NCI-H82 treated with DMSO at 0.1 percent for 48 hours (cell line): Measurements from ENCODE around the gene SEPTIN12.
A peak's percentile ranks its signal among the peaks of the same experiment; 100 is the strongest.
"Not testable (repeated sequence)": the region's sequence is repeated elsewhere in the genome, so short reads cannot be mapped to it uniquely, and the experiment has no call there.

Experiments used
- DNase-seq: peaks from one replicate; lab custom pipeline; 2025; ENCODE audit not compliant: unreplicated experiment; lab: John Stamatoyannopoulos, UW

Gene SEPTIN12

DNA sequence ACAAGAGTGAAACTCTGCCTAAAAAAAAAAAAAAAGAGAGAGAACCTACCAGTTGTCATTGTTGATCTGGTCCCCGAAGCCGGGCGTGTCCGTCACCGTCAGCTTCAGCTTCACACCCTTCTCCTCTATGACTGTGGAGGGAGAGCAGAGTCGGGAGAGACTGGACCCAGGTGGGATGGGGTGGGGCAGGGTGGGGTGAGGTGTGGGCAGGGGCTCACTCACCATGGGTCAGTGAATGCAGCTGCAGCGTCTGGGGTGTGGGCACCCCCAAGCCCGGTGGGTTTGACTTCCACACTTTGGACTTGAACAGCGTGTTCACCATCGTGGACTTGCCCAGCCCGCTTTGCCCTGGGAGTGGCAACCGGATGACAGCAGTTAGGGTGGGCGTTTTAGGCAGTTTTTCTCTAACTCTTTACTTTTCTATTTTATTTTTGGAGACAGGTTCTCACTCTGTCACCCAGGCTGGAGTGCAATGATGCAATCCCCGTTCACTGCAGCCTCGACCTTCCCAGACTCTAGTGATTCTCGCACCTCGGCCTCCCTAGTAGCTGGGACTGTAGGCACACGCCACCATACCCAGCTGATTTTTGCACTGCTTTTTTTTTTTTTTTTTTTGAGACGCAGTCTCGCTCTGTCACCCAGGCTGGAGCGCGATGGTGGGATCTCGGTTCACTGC, 2.2 kb downstream of the SEPTIN12 start:
- no peak for DNase-seq

DNA sequence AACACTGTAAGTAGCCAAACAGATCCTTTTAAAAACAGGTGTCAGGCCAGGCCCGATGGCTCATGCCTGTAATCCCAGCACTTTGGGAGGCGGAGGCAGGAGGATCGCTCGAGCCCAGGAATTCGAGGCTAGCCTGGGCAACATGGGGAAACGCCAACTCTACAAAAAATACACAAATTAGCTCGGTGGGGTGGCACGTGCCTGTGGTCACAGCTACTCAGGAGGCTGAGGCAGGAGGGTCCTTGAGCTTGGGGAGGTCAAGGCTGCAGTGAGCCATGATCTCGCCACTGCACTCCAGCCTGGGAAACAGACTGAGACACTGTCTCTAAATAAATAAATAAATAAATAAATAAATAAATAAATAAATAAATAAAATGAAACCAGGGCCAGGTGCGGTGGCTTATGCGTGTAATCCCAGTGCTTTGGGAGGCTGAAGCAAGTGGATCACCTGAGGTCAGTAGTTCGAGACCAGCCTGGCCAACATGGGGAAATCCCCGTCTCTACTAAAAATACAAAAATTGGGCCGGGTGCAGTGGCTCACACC, 3.6 kb downstream of the SEPTIN12 start:
- not testable (repeated sequence) for DNase-seq

DNA sequence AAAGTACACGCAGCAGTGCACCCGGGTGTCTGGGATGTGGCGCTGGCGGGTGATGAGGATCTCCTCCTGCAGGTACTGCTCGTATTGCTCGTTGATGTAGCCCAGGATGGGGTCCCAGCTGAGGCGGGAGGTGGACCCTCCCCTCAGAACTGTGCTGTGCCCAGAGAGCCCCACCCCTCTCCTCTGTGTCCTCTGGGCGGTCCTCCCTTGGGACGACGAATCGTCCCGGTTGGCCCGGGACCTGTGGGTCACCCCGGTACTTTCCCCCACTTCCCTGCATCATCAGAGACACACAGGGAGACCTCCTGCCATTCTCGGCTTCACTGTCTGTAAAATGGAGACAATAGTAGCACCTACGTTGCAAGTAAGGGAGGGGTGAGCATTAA, 4.2 kb downstream of the SEPTIN12 start:
- no peak for DNase-seq

DNA sequence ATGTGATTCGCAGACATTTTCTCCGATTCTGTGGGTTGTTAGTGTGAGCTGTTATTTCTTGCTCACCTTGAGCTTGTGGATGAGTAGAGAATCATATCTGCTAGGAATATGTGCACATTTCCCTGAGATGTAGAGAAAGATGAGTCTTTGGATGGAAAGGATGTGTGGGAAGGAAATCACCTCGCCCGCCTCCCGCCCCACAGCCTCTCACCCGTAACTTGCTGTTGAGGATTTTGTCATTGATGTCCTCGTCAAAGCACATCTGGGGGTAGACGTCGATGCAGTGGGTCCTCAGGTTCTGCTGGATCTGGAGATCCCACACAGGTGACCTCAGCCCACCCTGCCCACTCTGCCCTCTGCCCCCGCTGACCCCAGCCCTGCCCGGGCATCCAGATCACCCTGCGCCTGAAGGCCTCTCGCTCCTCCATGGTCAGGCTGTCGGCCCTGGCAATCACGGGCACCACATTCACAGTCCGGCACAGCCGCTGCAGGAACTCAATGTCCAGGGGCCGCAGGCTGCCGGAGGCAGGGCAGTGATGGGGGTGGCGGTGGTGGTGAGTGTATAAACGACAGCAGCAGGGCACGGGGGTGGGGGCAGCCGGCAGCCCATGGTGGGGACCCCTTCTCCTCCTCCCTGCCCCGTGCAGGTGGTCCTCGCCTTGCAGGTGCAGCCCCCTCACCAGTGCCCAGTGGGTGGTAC, 4.7 kb downstream of the SEPTIN12 start:
- DNase-seq: no peak

DNA sequence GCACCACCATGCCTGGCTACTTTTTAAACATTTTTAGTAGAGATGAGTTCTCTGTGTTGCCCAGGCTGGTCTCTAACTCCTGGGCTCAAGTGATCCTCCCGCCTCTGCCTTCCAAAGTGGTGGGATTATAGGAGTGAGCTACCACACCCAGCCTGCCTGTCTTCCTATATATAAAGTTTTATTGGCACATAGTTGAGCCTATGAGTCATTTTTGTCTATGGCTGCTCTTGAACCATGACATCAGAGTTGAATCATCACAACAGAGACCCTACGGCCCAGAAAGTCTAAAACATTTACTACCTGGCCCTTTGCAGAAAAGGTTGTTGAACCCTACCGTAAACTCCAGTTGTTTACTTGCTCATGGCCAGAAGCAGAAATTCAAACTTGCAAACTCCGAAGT, 7.9 kb downstream of the SEPTIN12 start:
- DNase-seq: no peak

DNA sequence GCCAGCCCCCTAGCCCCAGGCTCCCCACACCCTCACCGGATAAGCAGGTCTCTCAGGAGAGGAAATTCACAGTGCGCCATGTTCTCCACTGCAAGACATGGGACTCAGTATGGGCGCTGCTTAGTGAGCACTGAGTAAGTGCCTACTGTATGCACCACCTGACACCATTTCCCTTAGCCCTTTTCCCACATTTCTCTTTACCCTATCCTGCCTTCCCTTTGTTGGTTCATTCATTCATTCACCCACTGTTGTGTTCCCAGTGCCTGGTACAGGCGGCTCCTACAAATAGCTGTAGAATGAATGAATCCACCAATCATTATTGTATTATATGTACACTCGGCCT, 10.1 kb downstream of the SEPTIN12 start:
- no peak for DNase-seq

DNA sequence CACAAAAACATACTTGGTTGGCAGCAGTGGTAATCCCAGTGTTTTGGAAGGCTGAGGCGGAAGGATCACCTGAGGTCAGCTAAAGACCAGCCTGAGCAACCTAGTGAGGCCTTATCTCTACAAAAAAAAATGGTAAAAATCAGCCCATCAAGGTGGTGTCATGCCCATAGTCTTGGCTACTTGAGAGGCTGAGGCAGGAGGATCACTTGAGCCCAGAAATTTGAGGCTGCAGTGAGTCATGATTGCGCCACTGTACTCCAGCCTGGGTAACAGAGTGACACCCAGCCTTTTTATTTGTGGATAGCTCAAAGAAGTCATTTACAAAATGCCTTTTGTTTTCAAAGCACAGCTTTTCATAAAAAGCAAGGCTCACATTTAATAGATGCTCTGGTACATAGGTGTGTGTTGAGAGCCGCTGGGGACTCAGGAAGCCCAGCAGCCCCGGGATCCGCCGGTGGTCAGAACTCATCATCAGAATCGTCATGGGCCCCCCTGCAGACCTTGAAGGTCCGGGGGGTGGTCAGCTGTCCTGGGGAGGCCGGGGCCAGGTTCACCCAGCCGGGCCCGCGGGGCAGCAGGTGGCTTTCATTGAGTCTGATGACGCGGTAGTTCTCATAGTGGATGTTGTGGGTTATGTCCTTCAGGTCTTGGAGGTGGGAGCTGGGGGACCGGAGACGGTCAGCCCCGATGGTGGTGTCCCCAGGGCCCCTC, 10.7 kb downstream of the SEPTIN12 start:
- DNase-seq: no peak

DNA sequence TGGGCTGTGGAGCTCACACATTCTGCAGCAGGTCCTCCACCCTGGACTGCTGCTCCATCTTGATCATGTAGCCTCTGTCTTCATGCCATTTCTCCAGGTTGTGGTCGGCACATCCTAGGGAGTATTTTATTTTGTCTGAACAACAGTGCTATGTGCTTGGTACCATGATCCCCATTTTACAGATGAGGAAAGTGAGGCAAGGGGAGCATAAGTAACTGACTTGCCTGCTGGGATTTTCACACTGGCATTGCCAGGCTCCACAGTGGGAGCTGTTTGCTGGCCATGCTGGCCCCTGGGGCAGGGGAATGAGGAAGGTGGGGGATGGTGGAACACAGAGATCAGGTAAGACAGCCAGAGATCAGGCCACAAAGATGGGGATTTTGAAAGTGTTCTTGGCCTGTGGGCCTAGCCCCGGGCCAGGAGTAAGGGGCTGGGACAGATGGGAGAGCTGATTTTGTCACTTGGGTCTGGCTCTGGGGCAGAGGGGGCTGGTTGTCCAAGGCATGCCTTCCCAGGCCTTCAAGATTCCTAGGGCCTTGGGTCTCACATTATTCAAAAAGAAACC, 11.9 kb downstream of the SEPTIN12 start:
- no peak for DNase-seq

DNA sequence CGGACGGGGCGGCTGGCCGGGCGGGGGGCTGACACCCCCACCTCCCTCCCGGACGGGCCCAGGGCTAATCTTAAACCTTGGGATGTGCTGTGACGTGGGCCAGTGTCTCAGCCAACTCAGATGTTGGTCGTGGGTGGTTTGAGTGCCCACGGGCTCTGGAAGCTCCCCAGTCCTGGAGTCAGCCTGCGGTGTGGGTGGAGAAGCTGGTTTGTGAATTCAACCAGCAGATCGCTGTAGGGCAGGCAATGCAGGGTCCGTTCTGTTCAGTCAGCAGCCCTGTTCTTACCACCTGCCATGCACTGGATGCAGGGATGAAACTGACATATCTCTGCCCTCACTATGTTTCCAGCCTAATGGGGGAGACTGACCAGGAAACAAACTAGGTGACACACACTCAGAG, 13.1 kb downstream of the SEPTIN12 start:
- no peak for DNase-seq

DNA sequence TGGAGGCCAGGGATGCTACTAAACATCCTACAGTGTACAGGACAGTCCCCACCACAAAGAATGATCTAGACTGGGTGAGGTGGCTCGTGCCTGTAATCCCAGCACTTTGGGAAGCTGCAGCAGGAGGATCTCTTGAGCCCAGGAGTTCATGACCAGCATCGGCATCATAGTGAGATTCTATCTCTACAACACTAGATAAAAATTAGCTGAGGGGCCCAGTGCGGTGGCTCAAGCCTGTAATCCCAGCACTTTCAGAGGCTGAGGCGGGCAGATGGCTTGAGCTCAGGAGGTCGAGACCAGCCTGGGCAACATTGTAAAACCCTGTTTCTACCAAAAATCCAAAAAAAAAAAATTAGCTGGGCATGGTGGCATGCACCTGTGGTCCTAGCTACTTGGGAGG, 15.8 kb downstream of the SEPTIN12 start:
- no peak for DNase-seq

DNA sequence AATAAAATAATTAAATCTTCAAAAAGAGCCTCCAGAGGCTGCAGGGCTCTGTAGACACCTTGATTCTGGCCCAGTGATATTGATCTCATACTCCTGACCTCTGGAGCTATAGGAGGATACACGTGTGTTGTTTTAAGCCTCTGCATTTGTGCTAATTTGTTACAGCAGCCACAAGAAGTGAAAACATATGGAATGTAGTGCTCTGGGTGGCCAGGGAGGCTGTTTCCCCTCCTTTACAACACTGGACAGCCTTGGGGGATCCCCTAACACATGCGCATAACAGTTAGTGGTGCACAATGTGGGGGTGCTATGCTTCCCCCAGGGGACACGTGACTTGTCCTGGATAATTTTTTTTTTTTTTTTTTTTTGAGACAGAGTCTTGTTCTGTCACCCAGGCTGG, 16.5 kb downstream of the SEPTIN12 start:
- DNase-seq: no peak

DNA sequence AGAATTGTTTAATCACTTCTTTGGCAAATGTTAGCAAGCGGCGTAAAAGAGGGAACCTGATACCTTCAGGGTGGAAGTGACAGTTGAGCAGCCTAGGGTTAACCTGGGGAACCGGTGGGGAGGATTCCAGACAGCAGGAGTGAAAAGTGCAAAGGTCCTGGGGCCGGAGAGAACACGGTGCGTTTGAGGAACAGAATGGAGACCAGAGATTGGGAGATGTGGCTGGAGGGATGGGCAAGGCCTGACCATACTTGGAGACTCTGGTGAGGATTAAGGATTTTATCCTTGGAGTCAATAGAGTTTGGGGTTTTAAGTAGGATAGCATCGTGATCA, 18.9 kb downstream of the SEPTIN12 start:
- DNase-seq: peak; percentile 95

DNA sequence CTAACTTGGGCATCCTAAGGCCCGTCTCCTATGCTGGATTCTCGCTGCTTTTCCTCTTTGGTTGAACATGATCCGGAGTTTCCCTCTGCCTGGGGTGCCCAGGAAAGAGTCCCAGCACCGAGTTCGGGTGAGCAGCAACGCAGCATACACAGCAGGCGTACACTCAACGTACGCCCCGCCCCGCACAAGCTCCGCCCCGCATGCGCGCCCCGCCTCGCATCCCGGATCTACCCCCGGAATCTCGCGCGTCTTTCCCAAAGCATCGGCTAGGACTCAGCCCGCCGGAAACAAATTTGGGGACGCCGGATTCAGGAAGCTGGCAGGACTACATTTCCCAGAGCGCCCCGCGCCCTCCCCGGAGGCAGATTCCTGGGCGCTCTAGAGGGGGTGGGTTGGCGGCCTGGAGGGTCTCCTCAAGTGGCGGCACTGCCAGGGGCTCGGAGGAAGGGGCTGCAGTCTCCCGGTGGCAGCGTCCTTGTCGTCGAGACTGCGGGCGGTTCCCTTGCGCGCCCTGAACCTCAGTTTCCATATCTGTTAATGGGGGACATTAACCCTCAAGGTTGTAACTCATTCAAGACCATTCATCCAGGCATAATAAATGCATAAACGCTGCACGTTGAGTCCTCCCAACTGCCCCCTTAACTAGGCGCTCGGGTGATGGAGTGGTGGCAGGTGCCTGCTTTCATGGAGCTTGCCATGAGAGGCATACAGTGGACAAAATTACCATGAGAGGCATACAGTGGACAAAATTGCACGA, 19.4 kb downstream of the SEPTIN12 start:
- peak; percentile 96 for DNase-seq

DNA sequence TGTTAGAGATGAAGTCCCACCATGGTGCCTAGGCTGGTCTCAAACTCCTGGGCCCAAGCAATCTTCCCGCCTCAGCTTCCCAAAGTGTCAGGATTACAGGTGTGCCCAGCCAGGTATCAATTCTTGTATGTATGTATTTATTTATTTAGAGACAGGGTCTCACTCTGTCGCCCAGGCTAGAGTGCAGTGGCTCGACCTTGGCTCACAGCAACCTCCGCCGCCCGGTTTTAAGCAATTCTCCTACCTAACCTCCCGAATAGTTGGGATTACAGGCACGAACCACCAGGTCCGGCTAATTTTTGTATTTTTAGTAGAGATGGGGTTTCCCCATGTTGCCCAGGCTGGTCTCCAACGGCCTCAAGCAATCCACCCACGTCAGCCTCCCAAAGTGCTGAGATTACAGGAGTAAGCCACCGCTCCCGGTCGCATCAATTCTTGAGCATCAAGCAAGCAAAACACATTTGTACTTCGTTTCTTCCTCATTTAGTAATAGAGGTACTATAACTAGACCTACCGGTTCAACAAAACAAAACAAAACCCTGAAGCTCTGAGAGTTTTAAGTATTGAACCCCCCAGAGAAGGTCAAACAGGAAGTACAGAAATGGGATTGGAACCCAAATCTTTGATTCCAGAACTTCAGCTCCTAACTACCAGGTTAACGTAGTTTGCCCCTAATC, 20.1 kb downstream of the SEPTIN12 start:
- no peak for DNase-seq

DNA sequence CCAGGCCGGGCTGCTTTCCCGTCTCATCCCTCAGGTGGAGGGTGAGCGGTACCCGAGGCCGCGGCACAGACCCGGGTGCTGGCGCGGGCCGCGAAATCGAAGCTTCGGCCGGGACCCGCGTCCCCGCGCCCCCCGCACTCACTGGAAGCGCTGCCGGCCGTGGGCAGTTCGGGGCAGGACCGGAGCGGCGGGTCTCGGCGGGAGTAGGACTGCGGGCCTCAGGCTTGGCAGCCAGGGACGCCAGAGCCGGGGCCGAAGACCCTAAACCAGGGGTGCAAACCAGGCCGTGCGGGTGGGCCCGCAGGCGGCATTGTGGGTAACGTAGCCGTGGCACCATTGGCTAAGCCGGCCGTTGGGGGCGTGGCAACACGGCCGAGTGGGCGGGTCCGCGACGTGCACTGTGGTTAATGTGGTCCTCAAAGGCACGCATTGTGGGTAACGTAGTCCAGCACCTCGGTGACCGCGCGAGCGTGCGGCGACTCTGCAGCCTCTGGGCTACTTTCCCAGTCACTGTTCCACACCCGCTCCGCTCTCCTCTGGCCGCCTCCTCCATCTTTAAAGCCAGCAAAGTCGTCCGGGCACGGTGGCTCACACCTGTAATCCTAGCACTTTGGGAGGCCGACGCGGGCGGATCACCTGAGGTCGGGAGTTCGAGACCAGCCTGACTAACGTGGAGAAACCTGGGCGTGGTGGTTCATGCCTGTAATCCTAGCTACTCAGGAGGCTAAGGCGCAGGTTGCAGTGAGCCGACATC, 21.1 kb downstream of the SEPTIN12 start, which contains the start of gene ZNF500:
TSS of gene ZNF500 (minus strand) at position 288 of the 754 bp plus-strand sequence. CDS start 1,184 bp downstream, outside the sequence.
- peak; percentile 88 for DNase-seq

DNA sequence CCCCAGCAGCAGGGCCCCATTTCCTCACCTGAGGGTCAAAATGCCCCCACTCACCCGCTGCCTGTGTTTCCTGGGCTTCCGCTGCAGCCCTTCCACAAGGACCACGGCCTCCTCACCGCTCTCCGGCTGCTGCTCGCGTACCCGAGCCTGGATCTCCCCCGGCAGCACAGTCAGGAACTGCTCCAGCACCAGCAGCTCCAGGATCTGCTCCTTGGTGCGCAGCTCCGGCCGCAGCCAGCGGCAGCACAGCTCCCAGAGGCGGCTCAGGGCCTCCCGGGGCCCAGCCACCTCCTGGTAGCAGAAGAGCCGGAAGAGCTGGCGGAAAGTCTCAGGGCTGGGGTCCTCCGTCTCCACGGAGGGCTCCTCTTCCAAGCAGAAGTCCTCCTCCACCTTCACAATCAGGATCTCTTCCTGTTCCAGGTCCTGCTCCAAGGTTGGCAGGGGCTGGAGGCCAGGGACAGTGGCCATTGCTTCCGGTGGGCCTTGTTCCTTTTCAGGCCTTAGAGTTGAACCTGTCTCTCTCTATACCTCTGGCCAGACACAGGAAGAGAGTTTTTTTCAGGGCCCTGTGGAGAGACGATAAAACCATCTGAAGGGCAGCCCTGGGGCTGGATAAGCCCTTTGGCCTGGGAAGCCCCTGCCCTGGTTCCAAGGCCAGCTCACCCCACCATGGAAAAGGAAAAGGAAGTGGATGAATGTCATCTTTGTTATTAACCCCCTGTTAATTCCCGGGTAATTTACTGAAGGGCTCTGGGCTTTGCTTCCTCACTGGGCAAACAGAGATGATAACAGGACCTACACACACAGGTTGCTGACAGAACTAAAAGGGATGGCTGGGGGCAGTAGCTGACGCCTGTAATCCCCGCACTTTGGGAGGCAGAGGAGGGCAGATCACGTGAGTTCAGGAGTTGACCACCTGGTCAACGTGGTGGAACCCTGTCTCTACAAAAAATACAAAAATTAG, 22.4 kb downstream of the SEPTIN12 start:
- no peak for DNase-seq

DNA sequence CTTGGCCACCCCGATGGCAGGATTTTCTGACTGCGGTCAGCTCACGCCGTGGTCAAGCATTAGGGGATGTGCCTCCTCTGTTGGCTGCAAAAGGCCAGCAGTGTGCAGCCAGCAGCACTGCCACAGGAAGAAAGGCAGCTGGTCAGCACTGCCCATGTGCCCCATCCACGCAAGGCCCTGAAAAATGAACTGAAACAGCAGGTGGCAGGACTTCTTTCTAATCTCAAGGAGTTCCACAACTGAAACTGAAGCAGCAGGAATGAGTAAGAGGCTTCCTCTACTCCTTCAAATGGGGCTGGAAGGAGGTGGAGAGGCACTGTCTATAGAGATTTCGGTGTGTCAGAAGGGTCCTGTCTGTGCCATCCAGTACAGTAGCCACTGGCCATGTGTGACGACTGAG, 24.4 kb downstream of the SEPTIN12 start:
- no peak for DNase-seq

DNA sequence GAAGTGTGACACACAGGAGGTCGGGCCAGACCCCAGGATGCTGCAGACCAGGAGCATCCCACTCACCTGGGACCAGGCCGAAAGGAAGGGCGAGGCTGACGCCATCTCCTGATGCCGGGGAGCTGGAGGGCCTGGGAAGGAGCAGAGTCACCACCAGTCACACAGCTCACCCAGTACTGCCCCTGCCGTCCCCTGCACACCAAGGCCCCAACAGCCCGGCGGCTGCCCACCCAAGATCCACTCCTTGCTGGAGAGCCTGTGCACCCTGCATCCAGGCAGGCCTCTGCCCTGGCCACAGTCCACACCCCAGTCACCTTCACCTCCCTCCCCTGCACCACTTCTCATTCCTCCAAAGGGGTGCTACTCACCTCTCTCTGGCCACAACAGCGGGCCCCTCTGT, 25.9 kb downstream of the SEPTIN12 start:
- DNase-seq: no peak
